HCT116 (cell line): Measurements from ENCODE around the gene CLN6.

ENCODE experiments used
- CEBPB ChIP-seq: IDR thresholded peaks from 2 replicates; pipeline ENCODE4 v1.6.1; 2012; ENCODE audit warnings: low read depth
- EZH2 ChIP-seq: fragments of 200-600 bp; sonication (generic); IDR thresholded peaks from 2 replicates; pipeline ENCODE4 v1.6.1; 2017; ENCODE audit warnings: antibody characterized with exemption, mixed run types
- EZH2phosphoT487 ChIP-seq: fragments of 200-600 bp; IDR thresholded peaks from 2 replicates; pipeline ENCODE4 v1.6.1; 2018; ENCODE audit warnings: antibody characterized with exemption, borderline replicate concordance
- POLR2AphosphoS5 ChIP-seq: IDR thresholded peaks from 2 replicates; pipeline ENCODE4 v1.6.1; 2011; ENCODE audit warnings: mild to moderate bottlenecking, low read depth, low read length, moderate library complexity
- RAD21 ChIP-seq: IDR thresholded peaks from 2 replicates; pipeline ENCODE4 v1.6.1; 2012; ENCODE audit warnings: low read depth, mild to moderate bottlenecking
- SP1 ChIP-seq: IDR thresholded peaks from 2 replicates; pipeline ENCODE4 v1.6.1; 2012; ENCODE audit warnings: low read depth
- TF ChIP-seq, protein P1 (sequence below), 3 experiments: fragments of 200-600 bp in 1 of 3; sonication (generic) in 1 of 3; IDR thresholded peaks in 2 of 3; conservative IDR thresholded peaks in 1 of 3; 2 replicates each; pipeline ENCODE4 v1.5.1; 2012 to 2017; ENCODE audit warnings: low read depth in 2 of 3, low read length in 2 of 3, antibody characterized with exemption in 1 of 3, borderline replicate concordance in 1 of 3, control low read depth in 1 of 3, mild to moderate bottlenecking in 1 of 3, mixed read lengths in 1 of 3, mixed run types in 1 of 3, moderate library complexity in 1 of 3; ENCODE audit not compliant: insufficient read depth in 1 of 3
- TF ChIP-seq, protein P2 (sequence below): IDR thresholded peaks from 2 replicates; pipeline ENCODE4 v1.6.1; 2012; ENCODE audit warnings: low read depth
- TF ChIP-seq, protein P3 (sequence below): IDR thresholded peaks from 2 replicates; pipeline ENCODE4 v1.6.1; 2012

DNA sequence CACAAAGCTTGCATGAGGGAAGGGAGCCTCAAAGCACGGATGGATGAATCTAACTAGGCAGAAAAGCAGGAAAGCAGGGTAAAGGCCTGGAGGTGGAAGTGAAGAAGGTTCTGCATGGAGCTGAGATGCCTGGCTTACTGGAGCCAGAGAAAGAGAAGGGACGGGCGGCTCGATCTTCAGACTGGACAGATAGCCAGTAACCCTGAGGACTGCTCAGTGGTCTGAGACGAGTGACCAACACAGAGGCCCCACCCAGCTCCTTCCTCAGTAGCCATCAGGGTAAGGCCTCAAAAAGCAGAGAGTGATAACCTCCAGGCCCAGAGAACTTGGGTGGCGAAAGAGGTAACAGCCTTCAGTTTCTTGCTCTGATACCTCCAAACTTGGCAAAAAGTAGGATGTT is 6.4 kb downstream of the CLN6 start:
- TF ChIP-seq, protein P1, sequence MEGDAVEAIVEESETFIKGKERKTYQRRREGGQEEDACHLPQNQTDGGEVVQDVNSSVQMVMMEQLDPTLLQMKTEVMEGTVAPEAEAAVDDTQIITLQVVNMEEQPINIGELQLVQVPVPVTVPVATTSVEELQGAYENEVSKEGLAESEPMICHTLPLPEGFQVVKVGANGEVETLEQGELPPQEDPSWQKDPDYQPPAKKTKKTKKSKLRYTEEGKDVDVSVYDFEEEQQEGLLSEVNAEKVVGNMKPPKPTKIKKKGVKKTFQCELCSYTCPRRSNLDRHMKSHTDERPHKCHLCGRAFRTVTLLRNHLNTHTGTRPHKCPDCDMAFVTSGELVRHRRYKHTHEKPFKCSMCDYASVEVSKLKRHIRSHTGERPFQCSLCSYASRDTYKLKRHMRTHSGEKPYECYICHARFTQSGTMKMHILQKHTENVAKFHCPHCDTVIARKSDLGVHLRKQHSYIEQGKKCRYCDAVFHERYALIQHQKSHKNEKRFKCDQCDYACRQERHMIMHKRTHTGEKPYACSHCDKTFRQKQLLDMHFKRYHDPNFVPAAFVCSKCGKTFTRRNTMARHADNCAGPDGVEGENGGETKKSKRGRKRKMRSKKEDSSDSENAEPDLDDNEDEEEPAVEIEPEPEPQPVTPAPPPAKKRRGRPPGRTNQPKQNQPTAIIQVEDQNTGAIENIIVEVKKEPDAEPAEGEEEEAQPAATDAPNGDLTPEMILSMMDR (IDR thresholded peaks at IDR 0.05 in 2 of 3, conservative IDR thresholded peaks at IDR 0.05 in 1 of 3; ENCODE audit: borderline replicate concordance in 1 of 3, insufficient read depth in 1 of 3, low read depth in 2 of 3, low read length in 2 of 3), result no peak
- TF ChIP-seq SP1 (no peak), EZH2phosphoT487 (no peak), POLR2AphosphoS5 (no peak), EZH2 (no peak), CEBPB (no peak), RAD21 (no peak)
- TF ChIP-seq, protein P2, sequence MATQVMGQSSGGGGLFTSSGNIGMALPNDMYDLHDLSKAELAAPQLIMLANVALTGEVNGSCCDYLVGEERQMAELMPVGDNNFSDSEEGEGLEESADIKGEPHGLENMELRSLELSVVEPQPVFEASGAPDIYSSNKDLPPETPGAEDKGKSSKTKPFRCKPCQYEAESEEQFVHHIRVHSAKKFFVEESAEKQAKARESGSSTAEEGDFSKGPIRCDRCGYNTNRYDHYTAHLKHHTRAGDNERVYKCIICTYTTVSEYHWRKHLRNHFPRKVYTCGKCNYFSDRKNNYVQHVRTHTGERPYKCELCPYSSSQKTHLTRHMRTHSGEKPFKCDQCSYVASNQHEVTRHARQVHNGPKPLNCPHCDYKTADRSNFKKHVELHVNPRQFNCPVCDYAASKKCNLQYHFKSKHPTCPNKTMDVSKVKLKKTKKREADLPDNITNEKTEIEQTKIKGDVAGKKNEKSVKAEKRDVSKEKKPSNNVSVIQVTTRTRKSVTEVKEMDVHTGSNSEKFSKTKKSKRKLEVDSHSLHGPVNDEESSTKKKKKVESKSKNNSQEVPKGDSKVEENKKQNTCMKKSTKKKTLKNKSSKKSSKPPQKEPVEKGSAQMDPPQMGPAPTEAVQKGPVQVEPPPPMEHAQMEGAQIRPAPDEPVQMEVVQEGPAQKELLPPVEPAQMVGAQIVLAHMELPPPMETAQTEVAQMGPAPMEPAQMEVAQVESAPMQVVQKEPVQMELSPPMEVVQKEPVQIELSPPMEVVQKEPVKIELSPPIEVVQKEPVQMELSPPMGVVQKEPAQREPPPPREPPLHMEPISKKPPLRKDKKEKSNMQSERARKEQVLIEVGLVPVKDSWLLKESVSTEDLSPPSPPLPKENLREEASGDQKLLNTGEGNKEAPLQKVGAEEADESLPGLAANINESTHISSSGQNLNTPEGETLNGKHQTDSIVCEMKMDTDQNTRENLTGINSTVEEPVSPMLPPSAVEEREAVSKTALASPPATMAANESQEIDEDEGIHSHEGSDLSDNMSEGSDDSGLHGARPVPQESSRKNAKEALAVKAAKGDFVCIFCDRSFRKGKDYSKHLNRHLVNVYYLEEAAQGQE, result no peak
- TF ChIP-seq, protein P3, sequence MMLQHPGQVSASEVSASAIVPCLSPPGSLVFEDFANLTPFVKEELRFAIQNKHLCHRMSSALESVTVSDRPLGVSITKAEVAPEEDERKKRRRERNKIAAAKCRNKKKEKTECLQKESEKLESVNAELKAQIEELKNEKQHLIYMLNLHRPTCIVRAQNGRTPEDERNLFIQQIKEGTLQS, result no peak
